GM12878 (cell line): ENCODE results near the gene PARD6B. TPM values are rescaled to one million over a fixed set of nuclear protein-coding genes. Genes with fewer than 3 reads are reported as not detected.
A peak's percentile ranks its signal among the peaks of the same experiment; 100 is the strongest.

Experiments used
- ATAC-seq: fragments of 200-7000 bp; cut with Tn5 transposase; 3 replicates; pipeline ENCODE4 v1.9.1; 2020; ENCODE audit warnings: mild to moderate bottlenecking, moderate library complexity
- BruUV-seq: library from RNA; stranded (reverse); fragments of 400-500 nt; replicated peaks from 2 replicates; lab custom pipeline; 2021; lab: Mats Ljungman, UMichigan
- CTCF ChIA-PET: fragments of 300-600 bp; sonication (Branson Sonifier 250); formaldehyde crosslinking; extraction: SDS; loops from one replicate; lab custom pipeline; 2021; ENCODE audit warnings: inconsistent platforms; lab: Yijun Ruan, JAX
- POLR2A ChIA-PET: fragments of 350-600 bp; formaldehyde crosslinking; extraction: SDS; loops from one replicate; lab custom pipeline; 2021; ENCODE audit warnings: inconsistent platforms; lab: Charles Lee
- RAD21 ChIA-PET: fragments of 300-600 bp; sonication (Branson Sonifier 250); formaldehyde crosslinking; loops from one replicate; lab custom pipeline; 2023; ENCODE audit warnings: antibody characterized with exemption; ENCODE audit not compliant: unreplicated experiment; lab: Charles Lee
- SMC1A ChIA-PET: fragments of 300-600 bp; sonication (Branson Sonifier 250); formaldehyde crosslinking; loops from one replicate; lab custom pipeline; 2023; ENCODE audit not compliant: unreplicated experiment, uncharacterized antibody; lab: Charles Lee
- DNase-seq: peaks from one replicate; pipeline ENCODE4 v3.0.0-alpha.2; 2011; ENCODE audit warnings: low read depth, low spot score
- FAIRE-seq: peaks from 3 replicates; lab custom pipeline; 2011; peaks lifted over from hg19 to GRCh38; lab: Jason Lieb, UNC
- H2AFZ ChIP-seq: 2 replicates; pipeline ENCODE4 v1.6.0; 2011; ENCODE audit warnings: low read depth, low read length, control low read depth; ENCODE audit not compliant: control insufficient read depth
- H3K27ac ChIP-seq: 2 replicates; pipeline ENCODE4 v1.5.1; 2011; ENCODE audit warnings: control low read depth; ENCODE audit not compliant: control insufficient read depth, insufficient read depth
- H3K27me3 ChIP-seq, 2 experiments: replicated peaks in 1 of 2; 2 replicates each; pipeline versions ENCODE4 v1.6.0 to v1.6.1; 2011; ENCODE audit warnings: low read length in 1 of 2; ENCODE audit not compliant: control insufficient read depth in 2 of 2, insufficient read depth in 2 of 2
- H3K36me3 ChIP-seq, 2 experiments: 2 replicates each; pipeline ENCODE4 v1.5.1; 2011; ENCODE audit warnings: low read length in 1 of 2; ENCODE audit not compliant: control insufficient read depth in 2 of 2, insufficient read depth in 2 of 2
- H3K4me1 ChIP-seq: 2 replicates; pipeline ENCODE4 v1.6.1; 2011; ENCODE audit warnings: mild to moderate bottlenecking, low read length, moderate library complexity, mixed read lengths; ENCODE audit not compliant: control insufficient read depth, insufficient read depth
- H3K4me2 ChIP-seq: 2 replicates; pipeline ENCODE4 v1.6.0; 2011; ENCODE audit warnings: control low read depth; ENCODE audit not compliant: control insufficient read depth, insufficient read depth
- H3K4me3 ChIP-seq: fragments of 200-600 bp; sonication (generic); 2 replicates; pipeline ENCODE4 v1.5.1; 2016
- H3K79me2 ChIP-seq: 2 replicates; pipeline ENCODE4 v1.6.0; 2011; ENCODE audit warnings: low read length; ENCODE audit not compliant: control insufficient read depth, insufficient read depth
- H3K9ac ChIP-seq: 2 replicates; pipeline ENCODE4 v1.8.0; 2011; ENCODE audit warnings: low read length, control low read depth, mixed read lengths; ENCODE audit not compliant: control insufficient read depth, insufficient read depth
- H3K9me3 ChIP-seq: replicated peaks from 3 replicates; pipeline ENCODE4 v1.5.1; 2011; ENCODE audit warnings: mild to moderate bottlenecking, low read length; ENCODE audit not compliant: control insufficient read depth, insufficient read depth
- H4K20me1 ChIP-seq: 2 replicates; pipeline ENCODE4 v1.6.0; 2011; ENCODE audit not compliant: control insufficient read depth, insufficient read depth
- ATF7 ChIP-seq: fragments of 450-650 bp; IDR thresholded peaks from 2 replicates; pipeline ENCODE4 v1.6.1; 2016; ENCODE audit warnings: low read depth, mild to moderate bottlenecking
- BMI1 ChIP-seq: fragments of 450-650 bp; IDR thresholded peaks from 2 replicates; pipeline ENCODE4 v1.6.1; 2016; ENCODE audit warnings: mild to moderate bottlenecking, moderate library complexity, borderline replicate concordance
- IRF4 ChIP-seq: IDR thresholded peaks from 2 replicates; pipeline ENCODE4 v1.6.1; 2011; ENCODE audit warnings: low read depth, low read length
- MTA3 ChIP-seq: IDR thresholded peaks from 2 replicates; pipeline ENCODE4 v1.6.1; 2012; ENCODE audit warnings: low read length, inconsistent platforms, borderline replicate concordance
- NFXL1 ChIP-seq: fragments of 450-650 bp; IDR thresholded peaks from 2 replicates; pipeline ENCODE4 v1.6.1; 2017; ENCODE audit warnings: antibody characterized with exemption, mild to moderate bottlenecking, borderline replicate concordance
- NFYA ChIP-seq: IDR thresholded peaks from 2 replicates; pipeline ENCODE4 v1.6.1; 2011; ENCODE audit warnings: low read depth, mild to moderate bottlenecking, low read length, improper control_type of control experiment, borderline replicate concordance
- PAX5 ChIP-seq: IDR thresholded peaks from 2 replicates; pipeline ENCODE4 v1.6.1; 2011; ENCODE audit warnings: low read depth, low read length, borderline replicate concordance
- PML ChIP-seq: IDR thresholded peaks from 2 replicates; pipeline ENCODE4 v1.6.1; 2012; ENCODE audit warnings: low read length, inconsistent platforms
- POLR2AphosphoS5 ChIP-seq: IDR thresholded peaks from 2 replicates; pipeline ENCODE4 v1.6.1; 2011; ENCODE audit warnings: mild to moderate bottlenecking, low read length, inconsistent platforms
- POU2F2 ChIP-seq: IDR thresholded peaks from 3 replicates; pipeline ENCODE4 v1.6.1; 2011; ENCODE audit warnings: low read depth, mild to moderate bottlenecking, low read length, borderline replicate concordance
- RAD21 ChIP-seq: IDR thresholded peaks from 2 replicates; pipeline ENCODE4 v1.6.1; 2011; ENCODE audit warnings: mild to moderate bottlenecking, low read depth, low read length, moderate library complexity; ENCODE audit not compliant: insufficient read depth
- RCOR1 ChIP-seq: conservative IDR thresholded peaks from 2 replicates; pipeline ENCODE4 v1.6.1; 2012; ENCODE audit warnings: low read depth, low read length, improper control_type of control experiment
- SMARCA5 ChIP-seq: fragments of 450-650 bp; IDR thresholded peaks from 2 replicates; pipeline ENCODE4 v1.6.1; 2017; ENCODE audit warnings: mild to moderate bottlenecking
- TCF7 ChIP-seq: IDR thresholded peaks from 2 replicates; pipeline ENCODE4 v1.6.1; 2014; ENCODE audit warnings: antibody characterized with exemption, borderline replicate concordance
- WGBS: methylation state at CpG from one replicate; pipeline ENCODE4 v1.1.6; 2016; ENCODE audit warnings: low lambda C conversion rate; ENCODE audit not compliant: insufficient replicate concordance, insufficient coverage; ENCODE audit errors: missing lambda C conversion rate; 5-methylcytosine and 5-hydroxymethylcytosine counted together
- in situ Hi-C: fragments of 300-500 bp; cut with MboI; formaldehyde crosslinking; loops from 9 replicates; pipeline ENCODE4 v1.14.3; 2018; ENCODE audit warnings: mixed read lengths
- intact Hi-C: fragments of 100-400 bp; cut with micrococcal nuclease; formaldehyde crosslinking; loops from one replicate; pipeline ENCODE4 v1.14.2; 2022; ENCODE audit not compliant: unreplicated experiment
- polyA plus RNA-seq, 11 experiments: library from polyadenylated mRNA; depleted of rRNA in 4 of 11; unstranded in 6 of 11; stranded (reverse) in 5 of 11; fragments of >200 nt; fragmentation: Nextera tagmentation in 4 of 11; fragmentation: Illumina TruSeq in 1 of 11; extraction: Ambion mirVana in 4 of 11; extraction: Trizol in 1 of 11; gene quantifications; 1 replicate in 1 of 11; 2 replicates in 10 of 11; pipeline versions ENCODE4 v1.2.1 to v1.2.3, GENCODE V29; 2011 to 2016; ENCODE audit warnings: inconsistent platforms in 2 of 11, missing spikeins in 2 of 11, low read depth in 1 of 11
- total RNA-seq, 4 experiments: library from RNA; depleted of rRNA in 3 of 4; stranded (reverse); fragments of >200 nt in 3 of 4; fragmentation: Illumina TruSeq in 1 of 4; extraction: Trizol in 1 of 4; gene quantifications; 2 replicates each; pipeline versions ENCODE4 v1.2.1 to v1.2.3, GENCODE V29; 2013 to 2021
- TF ChIP-seq, protein P1 (sequence below): fragments of 450-650 bp; formaldehyde crosslinking; IDR thresholded peaks from 2 replicates; pipeline ENCODE4 v1.4.0; 2020; ENCODE audit warnings: mild to moderate bottlenecking, moderate library complexity
- TF ChIP-seq, protein P2 (sequence below): fragments of 450-650 bp; IDR thresholded peaks from 2 replicates; pipeline ENCODE4 v1.6.1; 2016; ENCODE audit warnings: mild to moderate bottlenecking, moderate library complexity, borderline replicate concordance

The PARD6B gene
- total and polyA plus RNA-seq, 10 of the 15 experiments (the other 5 are each of a cell fraction or from before 2014, with no cell fraction given): 0.57 to 4.7 (median 2.0) TPM

DNA sequence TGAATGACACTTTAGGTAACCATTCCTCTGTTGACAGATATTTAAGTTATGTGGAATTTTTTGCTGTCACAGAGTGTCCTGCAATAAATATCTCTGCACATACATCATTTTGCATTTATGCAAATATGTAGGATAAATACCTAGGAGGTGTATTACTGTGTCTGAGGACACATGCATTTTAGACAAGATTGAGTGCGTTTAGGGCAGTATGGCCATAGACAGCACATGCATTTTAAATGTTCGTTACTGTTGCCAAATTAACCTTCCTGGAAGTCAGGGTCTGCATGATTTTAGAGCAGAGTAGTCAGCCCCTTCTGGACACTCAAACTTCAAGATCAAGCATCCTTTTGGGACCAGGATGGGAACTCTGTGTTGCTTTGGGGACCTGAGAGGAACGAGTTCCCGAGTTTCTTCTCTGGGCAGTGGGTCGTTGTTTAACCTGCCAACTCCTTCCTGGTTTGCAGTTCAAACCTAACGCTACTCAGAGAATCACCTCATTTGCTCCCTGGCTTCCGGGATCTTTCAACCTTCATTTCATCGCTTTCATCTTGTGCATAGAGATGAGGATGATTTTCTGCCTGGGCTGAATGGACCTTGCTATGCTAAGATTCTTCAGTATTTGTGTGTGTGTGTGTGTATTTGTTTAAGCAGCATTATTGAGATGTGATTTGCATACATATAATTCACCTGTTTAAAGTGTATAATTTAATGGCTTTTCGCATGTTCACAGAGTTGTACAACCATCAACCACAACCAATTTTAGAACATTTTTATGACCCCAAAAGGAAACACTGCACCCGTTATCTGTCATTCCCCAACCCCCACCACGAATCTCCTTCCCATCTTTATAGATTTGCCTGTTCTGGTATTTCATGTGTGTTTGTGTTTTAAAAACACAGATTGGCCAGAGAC, 73.3 kb downstream of the PARD6B start:
- H3K9ac ChIP-seq: peak overlapping the region; percentile 66
- in situ Hi-C loops (loop anchor here (10.0 to 25.0 kb wide), 2 partner anchors 290 to 1383 kb away; partner anchors contain the start of genes PTPN1 and ZFP64), intact Hi-C loops (no loop called here)
- H3K4me3 ChIP-seq: peak overlapping the region; percentile 49
- H3K36me3 ChIP-seq: 0 out of 4 replicates have a peak, but pooled peaks cover 1 to 2% of the 10 kb centered on the region in 2 experiments
- no peak for DNase-seq
- H3K27ac ChIP-seq: peak overlapping the region; percentile 84
- POLR2A ChIA-PET: interaction anchor here (1.5 kb wide), 1 partner anchor 10 kb away, joined by 8 read pairs; the partner anchor contains the start of gene BCAS4
- SMC1A ChIA-PET: interaction anchor here (0.7 to 1.6 kb wide), 3 partner anchors 8 to 14 kb away, joined by 3 to 5 read pairs (median 4); partner anchors contain the start of gene BCAS4
- H3K9me3 ChIP-seq: no peaks in the 10 kb centered on the region
- RAD21 ChIA-PET: no interaction called here
- peak; percentile 31 for FAIRE-seq
- H3K27me3 ChIP-seq: no peaks in the 10 kb centered on the region
- CTCF ChIA-PET: interaction anchor here (0.9 to 1.5 kb wide), 2 partner anchors 122 to 125 kb away, joined by 4 to 5 read pairs; no protein-coding TSS in a partner anchor
- no TSS peak for BruUV-seq
- peak overlapping the region; percentile 63 for H2AFZ ChIP-seq
- ATAC-seq: peak; percentile 65
- peaks cover 72% of the 10 kb centered on the region for H3K79me2 ChIP-seq
- peaks cover 34% of the 10 kb centered on the region for H3K4me1 ChIP-seq
- WGBS: under 1% methylated on average over 11 of the region's 11 CpGs
- H3K4me2 ChIP-seq: peak overlapping the region; percentile 98
- H4K20me1 ChIP-seq: no peaks in the 10 kb centered on the region
- TF ChIP-seq PAX5 (no peak), NFYA (no peak), IRF4 (no peak), MTA3 (no peak; the same call in 1 of the 2 replicates), PML (peak; percentile 50; the same call in 1 of the 2 replicates), POLR2AphosphoS5 (no peak), TCF7 (no peak), BMI1 (no peak), ATF7 (no peak), RAD21 (no peak), NFXL1 (no peak), SMARCA5 (no peak), RCOR1 (no peak), POU2F2 (no peak; the same call in 2 of the 3 replicates)
- TF ChIP-seq, protein P1, sequence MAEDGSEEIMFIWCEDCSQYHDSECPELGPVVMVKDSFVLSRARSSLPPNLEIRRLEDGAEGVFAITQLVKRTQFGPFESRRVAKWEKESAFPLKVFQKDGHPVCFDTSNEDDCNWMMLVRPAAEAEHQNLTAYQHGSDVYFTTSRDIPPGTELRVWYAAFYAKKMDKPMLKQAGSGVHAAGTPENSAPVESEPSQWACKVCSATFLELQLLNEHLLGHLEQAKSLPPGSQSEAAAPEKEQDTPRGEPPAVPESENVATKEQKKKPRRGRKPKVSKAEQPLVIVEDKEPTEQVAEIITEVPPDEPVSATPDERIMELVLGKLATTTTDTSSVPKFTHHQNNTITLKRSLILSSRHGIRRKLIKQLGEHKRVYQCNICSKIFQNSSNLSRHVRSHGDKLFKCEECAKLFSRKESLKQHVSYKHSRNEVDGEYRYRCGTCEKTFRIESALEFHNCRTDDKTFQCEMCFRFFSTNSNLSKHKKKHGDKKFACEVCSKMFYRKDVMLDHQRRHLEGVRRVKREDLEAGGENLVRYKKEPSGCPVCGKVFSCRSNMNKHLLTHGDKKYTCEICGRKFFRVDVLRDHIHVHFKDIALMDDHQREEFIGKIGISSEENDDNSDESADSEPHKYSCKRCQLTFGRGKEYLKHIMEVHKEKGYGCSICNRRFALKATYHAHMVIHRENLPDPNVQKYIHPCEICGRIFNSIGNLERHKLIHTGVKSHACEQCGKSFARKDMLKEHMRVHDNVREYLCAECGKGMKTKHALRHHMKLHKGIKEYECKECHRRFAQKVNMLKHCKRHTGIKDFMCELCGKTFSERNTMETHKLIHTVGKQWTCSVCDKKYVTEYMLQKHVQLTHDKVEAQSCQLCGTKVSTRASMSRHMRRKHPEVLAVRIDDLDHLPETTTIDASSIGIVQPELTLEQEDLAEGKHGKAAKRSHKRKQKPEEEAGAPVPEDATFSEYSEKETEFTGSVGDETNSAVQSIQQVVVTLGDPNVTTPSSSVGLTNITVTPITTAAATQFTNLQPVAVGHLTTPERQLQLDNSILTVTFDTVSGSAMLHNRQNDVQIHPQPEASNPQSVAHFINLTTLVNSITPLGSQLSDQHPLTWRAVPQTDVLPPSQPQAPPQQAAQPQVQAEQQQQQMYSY (CRISPR knock-in tag): no peak
- TF ChIP-seq, protein P2, sequence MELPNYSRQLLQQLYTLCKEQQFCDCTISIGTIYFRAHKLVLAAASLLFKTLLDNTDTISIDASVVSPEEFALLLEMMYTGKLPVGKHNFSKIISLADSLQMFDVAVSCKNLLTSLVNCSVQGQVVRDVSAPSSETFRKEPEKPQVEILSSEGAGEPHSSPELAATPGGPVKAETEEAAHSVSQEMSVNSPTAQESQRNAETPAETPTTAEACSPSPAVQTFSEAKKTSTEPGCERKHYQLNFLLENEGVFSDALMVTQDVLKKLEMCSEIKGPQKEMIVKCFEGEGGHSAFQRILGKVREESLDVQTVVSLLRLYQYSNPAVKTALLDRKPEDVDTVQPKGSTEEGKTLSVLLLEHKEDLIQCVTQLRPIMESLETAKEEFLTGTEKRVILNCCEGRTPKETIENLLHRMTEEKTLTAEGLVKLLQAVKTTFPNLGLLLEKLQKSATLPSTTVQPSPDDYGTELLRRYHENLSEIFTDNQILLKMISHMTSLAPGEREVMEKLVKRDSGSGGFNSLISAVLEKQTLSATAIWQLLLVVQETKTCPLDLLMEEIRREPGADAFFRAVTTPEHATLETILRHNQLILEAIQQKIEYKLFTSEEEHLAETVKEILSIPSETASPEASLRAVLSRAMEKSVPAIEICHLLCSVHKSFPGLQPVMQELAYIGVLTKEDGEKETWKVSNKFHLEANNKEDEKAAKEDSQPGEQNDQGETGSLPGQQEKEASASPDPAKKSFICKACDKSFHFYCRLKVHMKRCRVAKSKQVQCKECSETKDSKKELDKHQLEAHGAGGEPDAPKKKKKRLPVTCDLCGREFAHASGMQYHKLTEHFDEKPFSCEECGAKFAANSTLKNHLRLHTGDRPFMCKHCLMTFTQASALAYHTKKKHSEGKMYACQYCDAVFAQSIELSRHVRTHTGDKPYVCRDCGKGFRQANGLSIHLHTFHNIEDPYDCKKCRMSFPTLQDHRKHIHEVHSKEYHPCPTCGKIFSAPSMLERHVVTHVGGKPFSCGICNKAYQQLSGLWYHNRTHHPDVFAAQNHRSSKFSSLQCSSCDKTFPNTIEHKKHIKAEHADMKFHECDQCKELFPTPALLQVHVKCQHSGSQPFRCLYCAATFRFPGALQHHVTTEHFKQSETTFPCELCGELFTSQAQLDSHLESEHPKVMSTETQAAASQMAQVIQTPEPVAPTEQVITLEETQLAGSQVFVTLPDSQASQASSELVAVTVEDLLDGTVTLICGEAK: no peak
